HG02938 (cell line): Measurements from ENCODE around the gene LGALS3BP.

Experiments
- ATAC-seq: cut with Tn5 transposase; IDR thresholded peaks from one replicate; pipeline ENCODE4 v1.9.1; 2021; ENCODE audit warnings: mild to moderate bottlenecking, moderate library complexity; ENCODE audit not compliant: unreplicated experiment

LGALS3BP gene

GRCh38 chr17:78940708-78941107, 39.0 kb downstream of the LGALS3BP start:
- no peak for ATAC-seq

- ATAC-seq, result no peak
Measured at GRCh38 chr17:78940258-78940657, 39.5 kb downstream of the LGALS3BP start.

GRCh38 chr17:78939615-78940014, 40.1 kb downstream of the LGALS3BP start:
- ATAC-seq, result no peak

GRCh38 chr17:78937561-78937960, 42.2 kb downstream of the LGALS3BP start:
- no peak for ATAC-seq

GRCh38 chr17:78935419-78936323, 44.1 kb downstream of the LGALS3BP start:
- no peak for ATAC-seq

GRCh38 chr17:78934681-78935418, 44.9 kb downstream of the LGALS3BP start:
- no peak for ATAC-seq

GRCh38 chr17:78933959-78934568, 45.7 kb downstream of the LGALS3BP start:
- ATAC-seq, result no peak

GRCh38 chr17:78933025-78933958, 46.4 kb downstream of the LGALS3BP start:
- no peak for ATAC-seq

GRCh38 chr17:78929908-78930775, 49.6 kb downstream of the LGALS3BP start:
- ATAC-seq, result no peak

GRCh38 chr17:78925662-78926555, 53.8 kb downstream of the LGALS3BP start:
- ATAC-seq, result no peak

- ATAC-seq, result no peak
Measured at GRCh38 chr17:78925234-78925633, 54.5 kb downstream of the LGALS3BP start, which contains the start of gene TIMP2. TSS of gene TIMP2 (minus strand) at chr17:78925387. CDS start at chr17:78925088, 299 bp downstream.

- ATAC-seq, result no peak
Measured at GRCh38 chr17:78924481-78925151, 55.1 kb downstream of the LGALS3BP start.

- no peak for ATAC-seq
Measured at GRCh38 chr17:78923660-78924453, 55.9 kb downstream of the LGALS3BP start.

GRCh38 chr17:78922816-78923498, 56.8 kb downstream of the LGALS3BP start:
- no peak for ATAC-seq

- no peak for ATAC-seq
Measured at GRCh38 chr17:78921437-78921971, 58.2 kb downstream of the LGALS3BP start.
